DMS 273 treated with DMSO at 0.1 percent for 48 hours (cell line): Measurements from ENCODE around the gene TMPRSS11A.

Experiments
- DNase-seq: peaks from one replicate; lab custom pipeline; 2025; lab: John Stamatoyannopoulos, UW

Gene TMPRSS11A

GRCh38 chr4:67871867-67872266 lies 91.4 kb downstream of the TMPRSS11A start:
- peak; percentile 5 for DNase-seq

DNA sequence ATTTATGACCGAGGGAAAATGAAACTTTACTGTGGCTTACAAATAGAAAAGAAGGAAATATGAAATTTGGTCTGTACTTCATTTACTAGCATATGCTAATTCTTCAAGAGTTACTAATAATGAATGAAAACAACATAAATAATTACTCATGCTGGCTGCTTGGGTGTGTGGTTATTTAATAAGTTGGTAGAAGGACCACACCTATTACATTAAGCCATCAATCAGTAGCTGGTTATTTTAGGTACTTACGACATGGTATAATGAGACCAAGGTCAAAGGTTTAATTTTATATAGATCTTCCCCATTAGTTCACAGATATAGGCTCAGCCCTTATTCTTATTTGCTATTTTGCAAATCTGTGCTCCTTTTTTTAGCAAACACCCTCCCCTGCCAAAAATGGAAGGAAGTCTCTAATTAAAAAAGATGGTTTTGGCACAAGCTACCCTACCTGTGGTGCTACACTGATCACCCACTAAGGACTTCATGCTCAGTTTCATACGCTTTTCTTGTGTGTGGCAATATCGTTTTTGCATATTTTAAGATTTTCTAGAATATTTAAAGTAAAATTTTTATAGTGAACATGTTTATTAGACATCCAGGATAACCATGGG lies 93.6 kb downstream of the TMPRSS11A start:
- no peak for DNase-seq

DNA sequence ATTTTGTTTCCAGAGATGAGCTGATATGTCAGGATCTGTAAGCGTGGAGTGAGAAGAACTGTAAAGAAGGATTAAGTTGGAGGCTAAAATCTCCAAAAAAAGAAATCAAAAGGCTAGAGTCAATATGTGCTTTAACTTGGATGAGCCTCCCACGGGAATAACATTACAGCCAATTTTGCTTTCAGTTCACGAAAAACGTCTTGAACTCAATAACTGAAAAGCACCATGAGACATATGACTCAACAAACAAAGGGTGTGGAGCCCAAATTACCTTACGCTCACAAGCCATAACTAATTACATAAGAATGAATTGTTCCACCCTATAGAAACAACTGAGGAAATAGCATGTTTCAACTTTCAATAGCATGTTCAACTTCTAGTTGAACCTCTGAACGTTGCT lies 101.8 kb downstream of the TMPRSS11A start:
- DNase-seq: no peak
